22Rv1 (cell line): ENCODE data around the gene VPS8.

Source experiments
- H3K27ac ChIP-seq: fragments of 450-650 bp; 2 replicates; pipeline ENCODE4 v1.5.1; 2017
- CTCF ChIP-seq: fragments of 450-650 bp; IDR thresholded peaks from 2 replicates; pipeline ENCODE4 v1.5.1; 2017; ENCODE audit warnings: mild to moderate bottlenecking
- ZFX ChIP-seq: fragments of 450-650 bp; IDR thresholded peaks from 2 replicates; pipeline ENCODE4 v1.6.1; 2017; ENCODE audit warnings: antibody characterized with exemption, borderline replicate concordance

Gene VPS8

GRCh38 chr3:184907681-184908649, 96.0 kb downstream of the VPS8 start:
- TF ChIP-seq CTCF, result no peak
- TF ChIP-seq ZFX, result no peak
- H3K27ac ChIP-seq, result no peak overlapping the region

GRCh38 chr3:184908859-184909258, 96.9 kb downstream of the VPS8 start:
- H3K27ac ChIP-seq, result no peak overlapping the region
- TF ChIP-seq ZFX, result no peak

GRCh38 chr3:184910664-184911063, 98.7 kb downstream of the VPS8 start:
- no peak overlapping the region for H3K27ac ChIP-seq

GRCh38 chr3:184911570-184911969, 99.6 kb downstream of the VPS8 start:
- no peak for TF ChIP-seq ZFX
- TF ChIP-seq CTCF, result no peak
- no peak overlapping the region for H3K27ac ChIP-seq

More at GRCh38 chr3:184910664-184911063, 98.7 kb downstream of the VPS8 start:
- TF ChIP-seq CTCF, result no peak
- TF ChIP-seq ZFX, result no peak

- TF ChIP-seq CTCF, result no peak
- TF ChIP-seq ZFX, result no peak
- no peak overlapping the region for H3K27ac ChIP-seq
Observed at GRCh38 chr3:184912163-184912562, 100.2 kb downstream of the VPS8 start.

- TF ChIP-seq CTCF, result no peak
- no peak for TF ChIP-seq ZFX
- no peak overlapping the region for H3K27ac ChIP-seq
Observed at GRCh38 chr3:184914628-184915027, 102.7 kb downstream of the VPS8 start.

- no peak for TF ChIP-seq ZFX
- TF ChIP-seq CTCF, result no peak
- no peak overlapping the region for H3K27ac ChIP-seq
Observed at GRCh38 chr3:184918750-184919149, 106.8 kb downstream of the VPS8 start.
